ENCODE results near the gene PRKCA.

The PRKCA gene

DNA sequence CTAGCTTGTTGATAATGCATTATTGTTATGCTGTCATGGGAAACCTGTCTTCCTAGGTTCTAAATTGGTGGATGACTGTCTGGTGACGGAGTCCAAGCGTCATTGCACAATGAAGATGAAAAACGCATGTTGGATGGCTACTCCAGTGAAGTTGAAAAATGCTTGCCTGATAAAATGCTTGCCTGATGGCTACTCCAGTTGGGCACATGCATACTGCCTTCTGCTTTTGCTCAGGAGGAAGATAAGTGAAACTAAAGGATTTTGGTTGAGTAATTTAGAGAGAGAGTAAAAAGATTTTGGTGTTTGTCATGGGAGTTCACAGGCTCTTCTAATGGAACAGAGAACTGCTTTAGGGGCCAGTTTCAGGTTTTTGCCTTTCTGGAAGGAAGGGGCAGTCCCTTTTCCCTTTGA lies 118.6 kb downstream of the PRKCA start:
- DNase-seq: no peak

DNA sequence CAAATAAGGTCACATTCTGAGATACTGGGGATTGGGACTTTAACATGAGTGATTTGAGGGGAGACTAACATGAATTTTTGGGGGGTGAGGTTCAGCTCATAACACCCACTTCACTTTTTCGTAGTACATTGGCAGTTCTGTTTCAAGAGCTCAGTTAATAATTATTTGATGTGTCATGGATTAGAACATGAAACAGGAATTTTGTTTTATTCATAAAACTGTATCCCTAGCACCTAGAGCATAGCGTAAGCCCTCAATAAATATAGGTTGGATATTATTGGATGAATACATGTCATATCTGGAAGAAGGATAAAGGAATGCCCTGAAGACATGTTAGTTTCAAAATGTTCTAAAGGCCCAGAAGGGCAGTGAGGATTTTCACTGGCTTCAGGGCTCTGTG lies 119.8 kb downstream of the PRKCA start:
- no peak for DNase-seq

DNA sequence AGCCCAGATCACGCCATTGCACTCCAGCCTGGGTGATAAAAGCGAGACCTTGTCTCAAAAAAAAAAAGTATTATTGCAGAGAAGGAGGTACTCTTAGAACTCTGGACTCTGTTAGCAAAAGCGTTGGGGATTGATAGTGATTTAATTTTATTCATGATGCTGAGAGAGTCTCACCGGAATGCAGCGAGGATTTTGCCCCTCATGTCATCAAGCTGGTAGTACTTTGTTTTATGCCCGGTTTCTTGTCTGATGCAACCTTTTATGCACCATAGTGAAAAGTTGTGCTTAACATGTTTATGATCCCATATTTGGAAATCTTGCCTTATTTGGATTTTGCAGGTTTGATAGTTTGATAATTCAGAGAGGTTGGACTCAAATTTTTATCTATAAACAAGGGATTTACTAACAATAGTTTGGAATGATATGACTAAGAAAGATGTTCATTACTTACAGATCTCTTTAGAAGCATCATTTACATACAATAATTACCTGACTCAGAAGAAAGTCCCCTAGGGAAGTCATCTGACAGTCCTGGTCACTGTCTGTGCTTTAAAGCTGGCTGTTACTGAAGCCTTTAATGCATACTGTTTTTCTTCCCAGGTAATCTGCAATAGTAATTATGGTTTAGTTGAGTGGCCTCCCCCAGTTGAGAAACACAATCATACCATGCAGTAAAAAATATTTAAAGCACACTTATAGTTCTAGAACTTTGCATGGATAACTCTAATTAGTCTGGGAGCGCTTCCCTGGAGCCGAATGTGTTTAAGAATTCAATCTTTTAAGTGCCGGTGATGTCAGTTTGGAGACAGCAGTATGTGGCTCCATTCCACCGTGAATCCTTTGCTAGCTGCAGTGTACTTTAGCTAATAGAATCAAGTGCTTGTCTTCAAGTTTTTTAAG lies 120.9 kb downstream of the PRKCA start:
- DNase-seq: no peak

DNA sequence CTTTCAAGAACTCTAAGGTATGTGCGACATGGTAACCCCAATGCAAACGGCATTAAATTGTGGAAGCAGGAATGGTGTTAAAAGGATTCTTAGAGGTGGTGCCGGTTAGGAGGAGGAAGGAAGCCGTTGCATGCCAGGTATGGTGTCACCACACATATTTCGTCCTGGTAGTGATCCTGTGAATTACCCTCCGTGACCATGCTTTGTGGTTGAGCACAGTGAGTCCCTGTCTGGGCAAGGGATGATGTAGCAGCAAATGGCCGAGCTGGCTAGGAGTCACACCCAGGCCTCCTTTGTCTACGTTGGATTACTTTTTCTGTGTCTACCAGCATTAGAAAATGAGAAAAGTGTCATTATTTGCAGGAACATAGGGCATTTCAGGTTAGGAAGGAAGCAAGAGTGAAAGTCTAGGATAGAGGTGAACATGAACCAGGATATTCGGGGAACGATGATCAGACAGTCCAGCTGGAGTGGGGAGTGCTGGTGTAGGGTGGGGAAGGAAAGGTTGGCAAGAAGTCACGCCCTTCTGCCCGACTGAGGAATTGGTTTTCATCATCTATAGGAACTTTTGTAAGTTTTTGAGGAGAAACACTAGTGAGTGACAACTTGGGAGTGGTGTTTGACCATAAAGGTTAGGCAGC lies 123.5 kb downstream of the PRKCA start:
- no peak for DNase-seq

DNA sequence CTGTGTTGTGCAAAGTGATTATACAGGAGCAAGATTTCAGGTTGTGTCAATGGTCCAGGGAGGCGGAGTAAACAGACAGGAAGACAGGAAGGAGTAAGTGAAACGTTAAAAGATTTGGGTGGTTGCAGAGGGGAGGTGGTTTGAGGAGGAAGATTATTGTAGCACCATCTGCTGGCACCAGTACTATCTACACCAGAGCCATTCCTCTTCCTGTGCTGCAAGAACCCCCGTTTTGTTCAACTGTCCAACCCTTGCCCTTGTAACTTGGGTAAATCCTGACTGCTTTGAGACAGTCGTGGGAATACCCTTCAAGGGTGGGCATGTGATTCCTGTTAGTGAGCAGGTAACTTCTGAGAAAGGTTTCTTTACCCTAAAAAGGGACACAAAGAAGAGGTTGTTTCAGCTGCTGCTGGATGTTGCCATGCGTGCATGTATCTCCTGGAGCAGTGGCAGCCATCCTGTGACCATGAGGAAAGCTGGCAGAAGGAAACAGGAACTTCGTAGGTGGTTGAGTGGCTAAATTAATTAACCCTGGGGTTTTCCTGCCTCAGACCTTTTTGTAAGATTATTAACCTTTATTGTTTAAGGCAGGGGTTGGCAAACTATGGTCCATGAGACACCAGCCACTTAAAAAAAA lies 124.1 kb downstream of the PRKCA start:
- DNase-seq: peak; percentile 26

DNA sequence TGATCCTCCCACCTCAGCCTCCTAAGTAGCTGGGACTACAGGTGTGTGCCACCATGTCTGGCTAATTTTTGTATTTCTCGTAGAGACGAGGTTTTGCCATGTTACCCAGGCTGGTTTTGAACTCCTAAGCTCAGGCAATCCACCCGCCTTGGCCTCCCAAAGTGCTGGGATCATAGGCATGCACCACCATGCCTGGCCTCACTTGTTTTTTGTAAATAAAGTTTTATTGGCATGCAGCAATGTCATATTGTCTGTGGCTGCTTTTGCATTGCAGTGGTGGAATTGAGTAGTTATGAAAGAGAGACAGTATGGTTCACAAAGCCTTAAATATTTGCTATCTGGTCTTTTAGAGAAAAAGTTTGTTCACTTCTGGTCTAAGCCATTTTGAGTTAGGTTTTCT lies 124.7 kb downstream of the PRKCA start:
- DNase-seq: no peak

DNA sequence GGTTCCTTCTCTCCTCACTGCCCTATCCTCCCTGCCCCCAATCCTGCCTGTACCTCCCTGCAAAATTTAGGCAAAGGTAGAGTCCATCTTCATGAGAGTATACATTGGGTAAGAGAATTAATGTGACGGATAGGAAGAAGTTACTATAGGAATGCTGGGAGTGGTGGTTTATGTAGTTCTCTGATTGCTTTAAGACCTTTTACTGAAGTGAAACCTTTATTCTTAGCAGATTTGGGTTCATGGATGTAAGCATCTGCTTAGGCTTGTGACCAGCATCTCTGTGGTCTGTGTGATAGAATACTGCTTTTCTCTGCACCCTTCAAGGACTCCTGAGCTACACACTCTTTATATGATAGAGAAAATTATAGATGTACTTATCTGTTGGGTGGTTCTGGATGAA lies 127.3 kb downstream of the PRKCA start:
- DNase-seq: no peak

DNA sequence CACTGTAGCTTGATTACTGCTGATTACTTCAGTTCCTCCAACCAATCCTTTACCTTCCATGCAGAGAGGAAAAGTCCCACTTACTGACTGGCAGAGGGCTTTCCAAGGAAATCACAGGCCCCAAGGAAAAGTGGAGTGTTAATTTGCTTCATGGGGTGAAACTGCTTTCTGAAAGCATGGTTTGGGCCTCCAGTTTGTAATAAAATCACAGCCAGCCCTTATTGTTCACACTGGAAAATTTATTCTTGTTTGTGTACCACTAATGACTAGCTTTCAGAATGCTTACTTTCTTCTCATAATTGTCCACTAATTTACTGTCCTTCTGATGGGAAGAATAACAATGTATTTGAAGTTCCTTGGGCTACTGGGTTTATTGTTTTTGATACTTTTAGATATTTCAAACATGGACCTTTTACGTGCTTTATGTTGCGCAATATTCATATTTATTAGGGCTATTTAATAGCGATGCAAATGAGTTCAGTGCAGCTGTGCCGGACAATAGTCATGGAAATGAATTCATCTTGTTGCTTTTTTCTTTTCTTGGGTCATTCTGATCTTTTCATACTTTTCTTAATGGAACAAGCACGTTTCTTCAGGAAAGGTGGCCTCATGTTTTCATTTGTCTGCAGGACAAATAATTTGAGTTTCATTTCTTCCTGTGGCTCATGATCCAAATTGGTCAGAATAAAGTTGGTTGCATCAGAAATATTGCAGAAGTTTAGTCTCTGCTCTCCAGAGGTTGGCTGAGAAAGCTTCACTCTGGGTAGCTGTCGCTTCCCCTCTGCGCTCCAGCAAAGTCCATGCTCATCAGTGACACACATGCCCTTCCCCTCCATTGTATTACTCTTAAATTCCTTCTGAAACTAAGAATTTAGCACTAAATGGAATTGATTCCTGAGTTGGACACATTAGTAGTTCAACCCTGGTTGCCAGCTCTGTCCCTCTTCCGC lies 128.7 kb downstream of the PRKCA start:
- no peak for DNase-seq

DNA sequence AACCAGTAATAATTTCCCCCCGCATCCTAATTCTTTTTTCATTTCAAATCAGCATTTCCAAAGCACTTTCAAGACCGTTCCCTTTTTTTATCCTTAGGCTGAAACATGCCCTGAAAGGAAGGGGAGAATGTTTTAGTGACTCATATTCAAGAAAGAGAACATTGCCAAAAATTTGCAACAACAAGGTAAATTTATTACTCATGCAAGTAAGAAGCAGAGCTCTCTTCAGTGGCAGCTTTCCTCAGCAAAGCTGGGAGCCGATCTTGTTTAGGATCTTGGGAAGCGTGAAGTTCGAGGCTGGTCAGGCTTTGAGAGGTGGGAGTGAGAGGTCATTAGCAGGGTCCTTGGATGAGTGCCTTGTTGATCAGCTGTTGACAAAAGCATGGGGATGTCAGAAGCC lies 129.5 kb downstream of the PRKCA start:
- DNase-seq: no peak

DNA sequence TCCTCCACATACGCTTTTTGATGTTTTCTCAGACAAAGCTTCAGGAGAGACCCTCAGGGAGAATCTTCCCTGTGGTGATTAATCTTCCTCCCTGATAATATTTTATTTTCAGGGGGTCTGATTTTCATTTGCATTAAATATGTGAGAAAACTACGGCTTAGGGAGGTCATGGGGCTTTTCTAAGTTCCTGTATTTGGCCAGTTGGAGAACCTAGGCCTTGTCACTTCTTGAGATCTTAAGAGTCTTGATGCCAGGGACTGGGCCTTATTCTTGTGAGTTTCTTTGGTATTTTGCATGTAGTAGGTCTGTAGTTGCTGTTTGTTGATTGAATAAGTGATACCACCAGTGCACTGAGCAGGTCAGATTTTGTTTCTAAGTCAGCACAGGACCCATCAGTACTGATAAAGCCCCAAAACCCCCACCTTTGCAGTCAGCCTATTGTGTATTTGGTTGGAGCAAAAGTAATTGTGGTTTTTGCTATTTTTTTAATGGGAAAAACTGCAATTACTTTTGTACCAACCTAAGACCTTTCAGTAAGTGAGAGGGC lies 130.1 kb downstream of the PRKCA start:
- no peak for DNase-seq

DNA sequence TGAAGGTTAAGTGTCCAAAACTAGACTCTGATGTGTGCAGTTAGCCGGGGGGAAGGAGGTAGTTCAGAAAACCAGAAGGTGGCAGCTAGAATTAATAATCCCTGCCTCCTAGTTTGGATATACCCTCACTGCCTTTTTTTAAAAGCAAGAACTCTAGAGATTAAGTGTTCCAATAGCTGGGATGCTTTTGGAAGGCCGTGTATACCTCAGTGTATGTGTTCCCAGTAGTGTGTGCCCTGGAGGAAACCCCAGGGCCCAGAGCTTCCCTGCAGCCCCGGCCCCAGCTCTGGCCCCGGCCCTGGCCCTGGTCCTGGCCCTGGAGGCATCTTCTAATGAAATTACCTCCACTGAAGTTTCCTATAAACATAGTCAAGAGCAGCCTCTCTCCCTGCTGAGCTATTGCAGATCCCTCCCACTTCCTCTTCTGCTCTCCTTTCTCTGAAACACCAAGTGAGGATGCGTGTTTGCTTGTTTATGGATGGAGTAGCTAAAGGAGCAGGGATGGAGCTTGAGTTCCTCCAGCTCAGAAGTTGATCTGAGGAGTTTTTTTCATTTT lies 130.7 kb downstream of the PRKCA start:
- no peak for DNase-seq

DNA sequence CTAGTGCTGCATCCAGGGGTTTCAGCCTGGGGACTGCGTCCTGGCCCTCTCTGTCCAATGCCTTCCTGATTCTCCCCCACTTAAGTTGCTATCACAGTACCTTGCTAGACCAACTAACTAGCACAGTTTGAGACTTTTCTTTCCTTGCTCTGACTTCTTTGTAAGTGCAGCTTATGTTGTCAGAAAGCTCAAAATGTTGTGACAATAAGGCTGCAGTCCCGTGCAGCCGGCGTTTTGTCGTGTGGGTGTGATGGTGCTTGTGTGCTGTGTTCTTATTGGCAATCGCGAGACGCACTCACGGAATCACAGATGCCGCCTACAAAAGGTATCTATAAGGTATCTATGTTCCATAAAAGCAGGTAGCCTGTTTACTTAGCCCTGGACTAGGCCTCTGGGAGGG lies 132.8 kb downstream of the PRKCA start:
- DNase-seq: no peak

DNA sequence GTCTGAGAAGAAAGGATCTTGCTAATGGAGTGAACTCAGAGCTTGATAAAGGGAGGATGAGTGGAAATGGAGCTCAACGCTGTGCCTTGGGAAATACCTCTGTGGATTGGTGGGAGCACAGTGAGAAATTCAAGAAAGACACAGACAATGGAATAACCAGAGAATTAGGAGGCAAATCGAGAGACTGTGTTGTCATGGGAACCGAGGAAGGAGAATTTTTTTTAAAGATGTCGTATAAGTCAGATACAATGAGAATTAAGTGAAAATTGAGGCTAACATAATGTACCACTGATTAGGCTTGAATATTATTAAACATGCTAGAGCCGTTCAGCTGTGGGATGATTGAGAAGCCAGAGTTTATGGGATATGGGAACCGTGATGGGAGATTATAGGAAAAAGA lies 134.2 kb downstream of the PRKCA start:
- no peak for DNase-seq

DNA sequence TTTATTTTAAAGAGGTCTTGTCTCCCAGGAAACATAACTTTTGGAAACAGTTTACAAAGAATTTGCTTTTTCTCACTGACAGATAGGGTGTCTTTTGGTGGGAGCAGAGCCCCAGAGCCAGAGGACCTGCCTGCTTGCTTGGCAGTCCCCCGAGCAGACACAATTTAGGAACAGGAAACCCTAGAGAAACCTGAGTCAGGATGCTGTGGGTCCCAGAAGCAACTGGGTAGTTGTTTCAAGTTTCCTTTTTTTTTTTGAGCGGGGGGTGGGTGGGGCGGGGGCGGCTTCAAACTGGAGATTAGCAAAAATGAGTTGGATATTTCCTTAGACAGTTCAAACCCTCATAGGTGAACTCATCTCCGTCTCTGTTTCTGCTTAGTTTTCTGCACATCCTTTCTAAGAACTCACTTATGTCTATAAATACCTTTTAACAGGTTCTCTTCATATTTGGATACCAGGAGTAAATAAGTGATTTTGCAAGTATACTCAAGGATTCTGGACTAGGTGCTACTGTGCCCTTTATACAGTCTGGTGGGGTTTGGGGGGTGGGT lies 135.1 kb downstream of the PRKCA start:
- no peak for DNase-seq

DNA sequence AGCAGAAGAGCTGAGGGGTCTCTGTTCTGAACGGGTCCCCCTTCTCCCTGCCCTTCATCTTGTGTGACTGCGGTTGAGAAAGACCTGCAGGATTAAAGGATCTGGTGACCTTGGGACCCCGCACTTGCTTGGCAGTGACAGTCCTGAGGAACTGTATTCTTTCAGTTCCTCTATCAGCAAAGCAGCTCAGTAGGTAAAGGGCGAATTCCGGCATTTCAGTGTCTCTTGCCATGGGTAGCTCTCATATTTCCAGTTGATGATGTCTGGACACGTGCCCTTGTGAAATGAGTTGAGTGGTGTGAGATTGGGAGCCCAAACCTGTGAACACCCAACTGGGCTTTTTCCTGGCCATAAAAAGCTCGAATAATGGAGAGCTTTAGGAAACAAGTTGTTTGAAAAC lies 135.7 kb downstream of the PRKCA start:
- DNase-seq: no peak

DNA sequence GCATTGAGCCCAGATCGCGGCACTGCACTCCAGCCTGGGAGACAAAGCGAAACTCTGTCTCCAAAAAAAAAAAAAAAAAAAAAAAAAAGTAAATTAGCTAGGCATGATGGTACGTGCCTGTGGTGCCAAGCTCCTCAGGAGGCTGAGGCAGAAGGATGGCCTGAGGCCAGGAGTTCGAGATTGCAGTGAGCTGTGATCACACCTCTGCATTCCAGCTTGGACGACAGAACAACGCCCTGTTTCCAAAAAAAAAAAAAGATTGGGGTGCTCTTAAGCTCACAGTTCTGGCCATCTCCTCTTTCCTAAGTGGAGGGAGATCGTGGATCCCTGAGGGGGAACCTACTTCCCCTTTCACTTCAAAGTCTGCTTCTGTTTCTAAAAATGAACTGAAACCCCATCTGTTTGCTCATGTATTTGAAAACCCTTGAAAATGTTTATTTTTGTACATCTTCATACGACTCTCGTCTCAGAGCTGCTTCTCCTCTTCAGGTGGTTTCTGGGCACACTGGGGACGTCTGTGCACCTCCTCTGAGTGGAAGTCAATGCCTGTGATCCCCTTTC lies 138.8 kb downstream of the PRKCA start:
- no peak for DNase-seq

DNA sequence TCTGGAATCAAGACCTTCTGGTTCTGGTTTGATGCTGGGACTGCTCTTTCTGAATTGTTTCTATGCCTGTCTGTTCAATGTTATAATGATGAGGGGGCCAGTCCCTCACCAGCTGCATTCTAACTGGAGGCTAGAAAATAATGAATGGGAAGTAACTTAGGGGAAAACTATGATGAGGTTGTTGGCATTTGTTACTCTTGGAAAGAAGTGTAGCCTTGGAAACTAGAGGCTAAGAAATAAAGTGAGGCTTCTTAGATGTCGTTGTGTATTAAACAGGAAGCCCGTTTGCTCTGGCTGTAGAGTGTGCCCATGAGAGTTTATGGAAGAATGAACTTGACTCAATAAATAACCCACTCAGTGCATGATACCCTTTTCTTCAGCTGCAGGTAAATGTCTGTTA lies 140.8 kb downstream of the PRKCA start:
- no peak for DNase-seq

DNA sequence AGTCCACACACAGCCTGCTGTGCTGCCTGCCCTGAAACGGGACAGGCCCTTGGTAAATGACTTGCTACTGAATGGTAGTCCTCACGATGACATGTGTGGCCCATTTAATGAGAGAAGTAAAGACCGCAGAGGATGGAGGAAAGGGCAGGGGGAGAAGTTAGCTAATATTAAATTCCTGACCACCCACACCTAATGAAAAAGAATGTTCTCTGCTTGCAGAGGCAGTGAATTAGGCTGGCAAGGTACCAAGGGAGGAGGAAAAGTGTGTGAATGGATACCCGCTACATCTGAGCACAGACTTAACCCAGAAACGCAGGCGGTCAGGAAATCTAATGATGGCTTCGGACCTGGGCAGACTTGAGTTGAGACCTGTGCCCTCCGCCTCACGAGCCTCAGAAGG lies 141.2 kb downstream of the PRKCA start:
- DNase-seq: no peak

DNA sequence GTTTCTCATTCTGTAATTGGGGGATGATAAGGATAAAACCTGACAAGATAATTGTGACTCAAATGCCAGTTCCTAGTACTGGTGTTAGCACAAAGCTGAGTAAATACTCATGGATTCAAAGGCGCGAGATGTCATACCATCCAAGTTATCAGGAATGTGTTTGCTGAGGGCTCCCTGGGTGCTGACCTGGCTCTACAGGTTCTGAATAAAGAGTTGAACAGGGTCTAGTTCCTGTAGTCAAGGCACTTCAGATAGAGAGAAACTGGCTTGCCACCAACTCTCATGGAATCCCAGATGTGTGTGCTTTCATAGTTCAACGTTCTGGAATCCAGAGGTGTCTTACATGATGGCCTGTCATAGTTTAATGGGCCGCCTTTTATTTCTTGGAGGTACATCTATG lies 141.6 kb downstream of the PRKCA start:
- no peak for DNase-seq

DNA sequence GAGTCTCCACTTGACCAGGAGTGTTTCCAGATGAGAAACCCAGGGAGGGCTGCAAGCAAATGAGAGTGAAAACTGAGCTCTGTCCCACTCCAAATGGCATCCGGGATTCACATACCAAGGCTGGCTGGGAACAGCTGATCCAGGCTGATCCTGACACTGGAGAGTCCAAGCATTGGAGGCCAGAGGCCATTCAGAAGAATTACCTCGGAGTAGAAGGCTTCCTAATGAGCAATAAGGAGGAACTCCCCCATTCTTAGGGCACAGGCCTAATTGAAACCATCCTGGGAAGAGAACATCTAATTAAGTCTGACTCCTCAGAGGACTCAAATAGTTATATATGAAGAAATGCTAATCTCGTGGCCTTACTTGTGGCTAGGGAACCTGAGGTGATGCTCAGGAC lies 142.8 kb downstream of the PRKCA start:
- no peak for DNase-seq

DNA sequence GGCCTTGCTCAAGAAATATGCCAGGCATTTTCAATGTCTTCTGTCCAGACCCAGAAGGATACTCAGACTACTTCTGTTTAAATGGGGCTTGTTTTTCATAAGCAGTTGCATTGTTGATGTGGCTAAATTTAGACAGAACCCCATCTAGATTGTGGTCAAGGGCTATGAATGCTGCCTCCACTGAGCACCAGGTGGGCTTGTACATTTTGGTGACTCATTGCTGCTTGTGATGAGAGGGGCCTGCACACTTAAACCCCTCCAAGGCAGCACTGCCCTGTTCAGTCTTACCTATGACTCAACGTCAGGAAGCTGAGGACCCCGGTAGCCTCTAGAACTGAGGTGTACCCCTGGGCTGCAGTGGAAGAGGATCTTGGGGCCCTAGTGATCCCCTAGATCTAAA lies 144.0 kb downstream of the PRKCA start:
- DNase-seq: no peak

DNA sequence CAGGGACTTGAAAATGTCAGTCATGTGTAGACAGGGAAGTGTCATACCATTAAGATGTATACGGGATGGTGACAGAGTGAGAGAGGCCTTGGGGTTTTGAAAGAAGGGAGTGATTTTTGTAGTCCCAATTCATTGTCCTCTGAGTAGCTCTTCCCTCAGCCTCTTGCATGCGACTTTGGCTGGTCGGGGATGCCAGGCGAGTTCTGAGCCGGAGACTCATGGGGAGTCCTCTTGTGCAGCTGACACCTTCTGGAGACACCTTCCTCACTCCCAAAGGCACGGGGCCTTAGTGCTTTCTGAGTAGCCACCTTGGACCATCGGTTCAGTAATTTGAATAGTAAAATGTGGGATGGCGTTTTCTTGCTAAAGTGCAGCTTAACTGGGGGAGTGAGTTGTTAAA lies 144.7 kb downstream of the PRKCA start:
- no peak for DNase-seq
